NOMO-1 treated with dmso at 0.1 percent for 144 hours (cell line): ENCODE data around the gene MYOM1.
"Not testable (repeated sequence)": the region's sequence is repeated elsewhere in the genome, so short reads cannot be mapped to it uniquely, and the experiment has no call there.

Experiments
- DNase-seq: peaks from one replicate; lab custom pipeline; 2025; ENCODE audit not compliant: unreplicated experiment; lab: John Stamatoyannopoulos, UW

Gene MYOM1

GRCh38 chr18:3061581-3062312 is 158.0 kb downstream of the MYOM1 start:
- no peak for DNase-seq

GRCh38 chr18:3060667-3061580 is 158.8 kb downstream of the MYOM1 start:
- DNase-seq = no peak

- no peak for DNase-seq
These were observed 160.5 kb downstream of the MYOM1 start for GRCh38 chr18:3059272-3059671.

- no peak for DNase-seq
These were observed 161.2 kb downstream of the MYOM1 start for GRCh38 chr18:3058328-3059191.

GRCh38 chr18:3057526-3057925 is 162.2 kb downstream of the MYOM1 start:
- no peak for DNase-seq

GRCh38 chr18:3056311-3056710 is 163.5 kb downstream of the MYOM1 start:
- DNase-seq = no peak

- no peak for DNase-seq
These were observed 164.0 kb downstream of the MYOM1 start for GRCh38 chr18:3055816-3056215.

- DNase-seq = no peak
These were observed 164.5 kb downstream of the MYOM1 start for GRCh38 chr18:3055186-3055728.

- DNase-seq = no peak
These were observed 165.0 kb downstream of the MYOM1 start for GRCh38 chr18:3054780-3055179.

GRCh38 chr18:3054214-3054613 is 165.6 kb downstream of the MYOM1 start:
- no peak for DNase-seq

- DNase-seq = no peak
These were observed 166.7 kb downstream of the MYOM1 start for GRCh38 chr18:3053081-3053480.

GRCh38 chr18:3052411-3052758 is 167.4 kb downstream of the MYOM1 start:
- DNase-seq = no peak

- peak; percentile 16 for DNase-seq
These were observed 167.9 kb downstream of the MYOM1 start for GRCh38 chr18:3051718-3052410.

- DNase-seq = not testable (repeated sequence)
These were observed 169.8 kb downstream of the MYOM1 start for GRCh38 chr18:3049897-3050454.

GRCh38 chr18:3048820-3049349 is 170.9 kb downstream of the MYOM1 start:
- DNase-seq = no peak

GRCh38 chr18:3048121-3048520 is 171.6 kb downstream of the MYOM1 start:
- no peak for DNase-seq

- DNase-seq = no peak
These were observed 173.5 kb downstream of the MYOM1 start for GRCh38 chr18:3046216-3046808.

GRCh38 chr18:3044931-3045698 is 174.7 kb downstream of the MYOM1 start:
- no peak for DNase-seq

- DNase-seq = no peak
These were observed 177.4 kb downstream of the MYOM1 start for GRCh38 chr18:3042379-3042778.
